Frontal cortex (tissue), 4 donors: ENCODE data around the gene DUSP16. TPM values are rescaled to one million over a fixed set of nuclear protein-coding genes. Genes with fewer than 3 reads are reported as not detected.

Experiments used
- DNase-seq, 2 donors: peaks; one replicate each; pipeline ENCODE4 v3.0.0; 2012; ENCODE audit warnings: low spot score in 2 of 2
- FAIRE-seq: peaks from 2 replicates; lab custom pipeline; 2012; peaks lifted over from hg19 to GRCh38; lab: Jason Lieb, UNC
- total RNA-seq: library from RNA; depleted of rRNA; stranded (reverse); fragments of >200 nt; gene quantifications from one replicate; pipeline ENCODE4 v1.2.3, GENCODE V29; 2014
- donor health status: control.
- donor health status: control.
- donor health status: control.

The DUSP16 gene
- total RNA-seq, 1 donor from 2014 or later, result 9.8 TPM

DNA sequence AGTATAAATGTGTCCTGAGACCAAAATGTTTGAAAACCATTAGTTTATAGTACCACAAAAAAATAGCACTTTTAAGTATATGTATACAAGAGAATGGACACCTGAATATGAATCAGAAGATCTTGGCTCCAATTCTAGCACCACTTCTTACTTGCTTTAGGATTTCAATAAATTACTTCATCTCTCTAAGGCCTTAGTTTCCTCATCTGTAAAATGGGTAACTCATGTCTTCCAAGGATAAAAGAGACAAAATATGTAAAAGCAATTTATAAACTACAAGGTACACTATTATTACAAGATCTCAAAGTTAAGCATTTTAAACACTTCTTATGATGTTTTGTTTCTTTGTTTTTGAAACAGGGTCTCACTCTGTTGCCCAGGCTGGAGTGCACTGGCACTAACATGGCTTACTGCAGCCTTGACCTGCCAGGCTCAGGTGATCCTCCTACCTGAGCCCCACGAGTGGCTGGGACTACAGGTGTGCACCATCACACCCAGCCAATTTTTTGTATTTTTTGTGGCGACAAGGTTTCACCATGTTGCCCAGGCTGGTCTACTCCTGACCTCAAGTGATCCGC is 9.4 kb downstream of the DUSP16 start:
- no peak for FAIRE-seq

DNA sequence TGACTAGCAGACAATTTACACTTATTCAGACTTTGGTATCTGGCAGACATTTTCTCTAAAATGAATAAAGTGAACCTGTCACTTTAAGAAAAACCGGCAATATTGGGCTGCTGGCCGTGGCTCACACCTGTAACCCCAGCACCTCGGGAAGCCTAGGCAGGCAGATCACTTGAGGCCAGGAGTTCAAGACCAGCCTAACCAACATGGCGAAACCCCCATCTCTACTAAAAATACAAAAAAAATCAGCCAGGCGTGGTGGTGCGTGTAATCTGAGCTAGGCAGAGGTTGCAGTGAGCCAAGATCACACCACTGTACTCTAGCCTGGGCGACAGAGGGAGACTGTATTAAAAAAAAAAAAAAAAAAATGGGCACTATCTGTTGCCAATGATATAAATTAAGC is 11.5 kb downstream of the DUSP16 start:
- no peak for FAIRE-seq
- no peak for DNase-seq

More for the DNA sequence above, 9.4 kb downstream of the DUSP16 start:
- DNase-seq, result no peak

DNA sequence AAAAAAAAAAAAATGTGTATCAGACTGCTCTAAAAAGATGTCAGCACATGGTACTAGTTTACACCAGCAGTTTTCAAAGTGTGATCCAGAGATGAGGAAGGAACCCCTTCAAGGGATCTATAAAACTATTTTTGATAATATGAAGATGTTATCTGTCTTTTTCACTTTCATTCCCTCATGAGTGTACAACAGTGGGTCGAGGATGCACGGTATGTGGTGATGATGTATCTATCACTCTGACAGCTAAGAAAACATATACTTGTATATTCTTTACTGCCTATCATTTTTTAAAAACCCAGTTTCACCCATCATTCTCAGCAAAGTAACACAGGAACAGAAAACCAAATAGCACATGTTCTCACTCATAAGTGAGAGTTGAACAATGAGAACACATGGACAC is 12.4 kb downstream of the DUSP16 start:
- DNase-seq, result no peak
- no peak for FAIRE-seq

DNA sequence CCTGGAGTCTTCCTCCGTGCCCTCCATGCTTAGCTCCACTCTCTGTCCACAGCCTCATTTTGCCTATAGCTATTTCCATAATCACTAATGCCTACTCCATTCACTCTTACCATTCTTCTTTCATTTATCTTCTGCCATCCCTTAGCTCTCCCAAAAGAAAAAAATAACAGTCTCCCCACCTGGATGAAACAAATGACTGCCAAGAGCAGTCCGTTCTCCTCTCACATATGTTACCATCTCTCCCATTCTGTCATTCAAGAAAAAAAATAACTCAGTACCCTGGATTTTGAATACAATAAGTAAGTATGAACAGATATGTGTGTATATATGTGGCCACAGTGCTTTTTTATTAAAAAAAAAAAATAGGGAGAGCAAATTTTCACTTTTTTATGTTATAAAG is 13.2 kb downstream of the DUSP16 start:
- FAIRE-seq (no peak), DNase-seq (no peak)

DNA sequence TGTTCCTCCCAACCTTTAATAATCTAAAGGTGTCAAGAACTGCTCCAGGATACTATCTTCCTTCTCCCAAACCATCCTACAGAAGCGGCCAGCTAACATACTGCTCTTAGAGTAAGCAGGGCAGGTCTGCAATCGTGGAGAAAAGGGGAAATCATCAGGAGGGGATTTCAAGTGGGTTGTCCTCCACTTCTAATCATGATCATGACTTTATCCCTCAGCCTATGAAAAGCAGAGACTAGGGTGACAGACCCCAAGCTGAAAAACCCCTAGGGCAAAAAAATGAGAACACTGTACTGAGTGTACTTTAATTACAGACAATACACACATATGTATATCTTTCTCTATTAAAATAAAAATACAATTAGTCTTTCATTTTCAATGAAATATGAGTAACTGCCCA is 13.9 kb downstream of the DUSP16 start:
- FAIRE-seq, result no peak
- no peak for DNase-seq

DNA sequence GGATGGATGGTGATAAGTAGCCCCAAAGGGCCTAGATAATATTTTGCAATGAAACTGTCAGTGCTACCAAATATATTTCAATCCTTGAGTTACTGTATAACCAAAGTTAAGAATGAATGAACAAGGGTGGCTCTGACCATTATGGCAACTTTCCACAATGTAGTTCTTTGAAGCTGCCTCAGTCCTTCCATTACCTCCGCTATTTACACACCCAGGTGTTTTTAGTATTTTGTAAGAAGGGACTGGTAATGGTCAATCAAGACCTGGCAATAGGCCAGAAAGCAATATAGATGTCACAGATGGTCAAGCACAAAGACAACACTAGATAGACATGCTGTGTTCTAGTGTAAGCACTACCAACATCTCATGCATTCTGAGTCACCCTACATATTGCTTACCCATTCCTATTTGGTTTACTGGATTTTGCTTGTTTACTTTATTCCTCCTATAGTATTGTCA is 16.3 kb downstream of the DUSP16 start:
- DNase-seq, result no peak
- FAIRE-seq, result no peak

DNA sequence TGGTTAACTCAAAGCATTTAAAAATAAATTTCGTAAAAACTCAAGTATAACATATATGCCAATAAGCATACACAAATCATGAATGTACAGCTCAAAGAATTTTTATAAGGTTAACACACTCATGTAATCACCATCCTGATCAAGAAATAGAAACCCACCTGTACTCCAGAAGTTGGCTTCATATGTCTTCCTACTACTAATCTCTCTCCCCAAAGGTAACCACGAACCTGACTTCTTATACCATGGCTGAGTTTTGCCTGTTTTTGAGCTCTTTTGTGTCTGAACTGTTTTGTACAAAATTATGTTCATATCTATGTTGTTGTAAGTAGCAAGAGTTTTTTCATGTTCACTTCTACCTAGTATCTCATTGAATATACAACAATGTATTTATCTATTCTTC is 18.7 kb downstream of the DUSP16 start:
- FAIRE-seq (no peak), DNase-seq (no peak)

DNA sequence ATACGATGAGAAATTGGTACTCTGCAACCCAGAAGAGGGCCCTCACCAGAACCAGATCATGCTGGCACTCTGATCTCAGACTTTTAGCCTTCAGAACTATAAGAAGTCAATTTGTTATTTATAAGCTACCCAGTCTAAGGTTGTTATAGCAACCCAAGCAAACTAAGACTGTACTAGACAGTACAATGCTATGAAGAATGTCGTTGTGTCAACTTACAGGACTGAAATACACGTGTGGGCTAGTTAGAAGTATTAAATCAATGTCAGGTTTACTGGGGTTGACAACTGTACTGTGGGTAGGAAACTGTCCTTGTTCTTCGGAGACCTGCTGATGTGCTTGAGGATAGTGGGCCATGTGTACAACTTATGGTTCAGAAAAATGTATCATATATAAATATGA is 19.7 kb downstream of the DUSP16 start:
- no peak for DNase-seq
- no peak for FAIRE-seq

DNA sequence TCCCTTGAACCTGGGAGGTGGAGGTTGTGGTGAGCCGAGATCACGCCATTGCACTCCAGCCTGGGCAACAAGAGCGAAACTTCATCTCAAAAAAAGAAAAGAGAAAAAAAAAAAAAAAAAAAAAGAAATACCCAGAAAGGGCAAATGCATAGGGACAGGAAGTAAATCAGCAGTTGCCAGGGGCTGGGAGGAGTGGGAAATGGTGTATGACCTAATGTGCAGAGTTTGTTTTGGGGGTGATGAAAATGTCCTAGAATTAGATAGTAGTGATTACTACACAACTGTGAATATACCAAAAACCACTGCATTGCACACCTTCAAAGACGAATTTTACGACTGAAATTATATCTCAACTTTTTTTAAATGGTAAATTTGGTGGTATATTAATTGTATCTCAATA is 20.4 kb downstream of the DUSP16 start:
- FAIRE-seq, result no peak
- DNase-seq, result no peak

DNA sequence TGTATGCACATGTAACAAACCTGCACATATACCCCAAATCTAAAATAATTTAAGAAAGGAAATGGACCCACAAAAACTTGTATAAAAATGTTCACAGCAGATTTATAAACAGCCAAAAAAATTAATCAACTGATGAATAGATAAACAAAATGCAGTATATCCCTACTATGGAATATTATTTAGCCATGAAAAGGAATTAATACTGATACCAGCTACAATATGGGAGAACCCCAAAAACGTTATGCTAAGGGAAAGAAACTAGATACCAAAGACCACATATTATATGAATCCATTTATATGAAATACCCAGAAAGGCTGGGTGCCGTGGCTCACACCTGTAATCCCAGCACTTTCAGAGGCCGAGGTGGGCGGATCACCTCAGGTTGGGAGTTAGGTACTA is 20.9 kb downstream of the DUSP16 start:
- FAIRE-seq (no peak), DNase-seq (no peak)

DNA sequence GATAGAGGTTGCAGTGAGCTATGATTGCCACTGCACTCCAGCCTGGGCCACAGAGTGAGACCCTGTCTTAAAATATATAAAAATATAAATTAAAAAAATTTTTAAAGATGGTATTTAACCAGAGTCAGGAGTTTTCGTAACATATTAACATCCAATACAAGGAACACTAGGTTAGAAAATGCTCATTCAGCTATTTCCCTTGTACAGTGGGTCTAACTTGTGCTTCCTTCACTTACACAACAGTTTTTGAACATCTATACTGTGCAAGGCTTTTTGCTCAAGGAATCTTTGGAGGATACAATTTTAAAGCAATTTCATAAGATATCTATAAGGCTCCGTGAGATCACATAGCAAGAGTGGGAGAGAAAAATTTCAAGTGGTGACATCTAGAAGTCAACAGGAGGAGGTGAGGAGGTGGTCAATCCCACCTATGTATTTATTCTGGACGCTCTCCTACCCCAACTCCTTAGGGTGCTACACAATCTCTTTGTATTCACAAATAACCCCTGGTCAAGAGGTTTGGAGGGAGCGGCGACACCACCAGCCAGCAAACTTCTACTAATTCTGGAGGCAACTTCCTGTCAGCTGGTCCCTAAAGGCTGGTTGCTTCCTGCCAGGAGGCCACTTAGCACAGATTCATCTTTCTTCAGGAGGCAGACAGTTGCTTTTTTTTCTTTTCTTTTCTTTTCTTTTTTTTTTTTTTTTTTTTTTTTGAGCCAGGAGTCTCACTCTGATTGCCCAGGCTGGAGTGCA is 22.2 kb downstream of the DUSP16 start:
- no peak for DNase-seq
- FAIRE-seq, result no peak

DNA sequence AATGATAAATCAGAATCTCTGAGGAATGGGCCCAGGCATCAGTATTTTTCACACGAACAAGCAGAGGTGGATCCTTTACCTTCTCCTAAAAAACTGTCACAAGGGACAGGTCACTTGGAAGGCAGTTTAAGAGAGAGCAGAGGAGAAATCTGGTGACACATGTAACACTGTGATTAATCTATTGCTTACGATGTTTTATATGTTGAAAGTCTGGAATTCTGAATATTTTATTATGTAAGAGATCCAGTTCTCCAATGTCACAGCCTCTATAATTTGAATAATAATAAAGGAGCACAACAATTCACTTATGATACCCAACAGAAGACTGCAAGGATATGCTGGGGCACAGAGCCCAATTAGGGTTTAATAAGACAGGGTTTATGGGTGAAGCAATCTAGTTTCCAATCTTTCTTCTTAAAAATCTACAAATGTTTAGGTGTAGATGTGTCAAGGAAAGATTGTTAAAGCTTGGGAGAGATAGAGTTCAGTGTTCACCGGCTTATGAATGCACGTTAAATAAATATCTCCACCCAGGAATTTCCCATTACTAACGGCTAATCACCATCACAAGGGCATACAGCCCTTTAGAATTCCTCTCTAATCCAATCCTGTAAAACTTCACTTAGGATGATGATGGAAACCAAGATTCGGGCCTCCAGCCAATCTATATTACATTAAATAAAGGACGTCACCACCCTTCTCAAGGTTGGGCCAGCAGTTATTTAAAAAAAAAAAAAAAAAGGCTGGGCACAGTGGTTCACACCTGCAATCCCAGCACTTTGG is 23.4 kb downstream of the DUSP16 start:
- no peak for FAIRE-seq
- DNase-seq, result no peak

DNA sequence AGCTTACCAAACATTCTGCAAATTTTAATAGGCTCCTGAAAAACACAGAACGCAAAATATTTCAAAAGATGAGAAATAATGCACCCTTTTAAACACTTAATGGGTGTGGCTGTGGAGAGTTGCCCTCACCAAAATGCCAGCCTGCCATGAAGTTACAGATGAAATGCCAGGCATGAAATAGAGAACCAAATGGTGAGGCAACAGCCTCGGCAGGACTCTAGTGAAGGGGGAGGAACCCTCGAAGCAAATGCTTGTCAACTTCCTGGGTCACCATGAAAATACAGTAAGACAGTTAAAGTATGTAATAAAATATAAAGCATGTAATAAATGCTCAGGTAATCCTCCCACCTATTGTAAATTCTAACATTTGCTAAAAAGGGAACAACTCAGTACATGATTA is 24.1 kb downstream of the DUSP16 start:
- no peak for DNase-seq
- FAIRE-seq, result no peak

DNA sequence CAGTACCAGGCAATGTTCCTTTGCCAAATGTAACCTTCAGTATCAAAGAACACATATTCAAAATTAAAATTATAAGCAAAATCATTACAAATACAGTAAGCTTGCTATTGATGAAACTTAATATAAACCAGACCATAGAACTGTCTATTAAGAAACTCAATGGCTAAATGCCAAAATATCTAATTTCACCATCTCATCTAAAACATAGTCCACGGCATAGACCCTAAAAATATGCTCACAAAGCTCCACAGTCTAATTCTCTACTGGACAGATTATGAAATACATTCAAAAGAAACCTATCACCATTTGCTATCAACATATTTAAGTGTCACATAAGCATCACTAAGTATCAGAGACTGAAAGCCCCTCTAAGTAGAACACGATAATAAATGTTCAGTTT is 25.2 kb downstream of the DUSP16 start:
- no peak for FAIRE-seq
- DNase-seq, result no peak

DNA sequence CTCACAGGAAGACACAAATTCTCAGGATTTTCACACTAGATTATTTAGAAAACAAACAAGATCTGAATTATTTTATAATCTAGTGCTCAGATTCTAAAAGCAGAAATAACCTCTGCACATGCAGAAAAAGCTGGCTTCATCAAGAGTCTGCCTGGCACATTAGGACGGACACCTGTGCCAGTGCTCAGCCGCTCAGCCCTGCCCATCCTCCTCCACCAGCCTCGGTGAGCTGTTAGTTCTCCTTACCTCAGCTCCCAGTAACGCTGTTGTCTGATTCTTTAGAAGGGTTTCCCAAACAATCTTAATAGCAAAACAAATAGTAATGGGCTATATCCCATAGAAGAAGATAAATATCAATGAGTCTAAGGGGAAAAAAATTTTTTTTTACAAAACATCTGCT is 27.7 kb downstream of the DUSP16 start:
- FAIRE-seq (no peak), DNase-seq (no peak)

DNA sequence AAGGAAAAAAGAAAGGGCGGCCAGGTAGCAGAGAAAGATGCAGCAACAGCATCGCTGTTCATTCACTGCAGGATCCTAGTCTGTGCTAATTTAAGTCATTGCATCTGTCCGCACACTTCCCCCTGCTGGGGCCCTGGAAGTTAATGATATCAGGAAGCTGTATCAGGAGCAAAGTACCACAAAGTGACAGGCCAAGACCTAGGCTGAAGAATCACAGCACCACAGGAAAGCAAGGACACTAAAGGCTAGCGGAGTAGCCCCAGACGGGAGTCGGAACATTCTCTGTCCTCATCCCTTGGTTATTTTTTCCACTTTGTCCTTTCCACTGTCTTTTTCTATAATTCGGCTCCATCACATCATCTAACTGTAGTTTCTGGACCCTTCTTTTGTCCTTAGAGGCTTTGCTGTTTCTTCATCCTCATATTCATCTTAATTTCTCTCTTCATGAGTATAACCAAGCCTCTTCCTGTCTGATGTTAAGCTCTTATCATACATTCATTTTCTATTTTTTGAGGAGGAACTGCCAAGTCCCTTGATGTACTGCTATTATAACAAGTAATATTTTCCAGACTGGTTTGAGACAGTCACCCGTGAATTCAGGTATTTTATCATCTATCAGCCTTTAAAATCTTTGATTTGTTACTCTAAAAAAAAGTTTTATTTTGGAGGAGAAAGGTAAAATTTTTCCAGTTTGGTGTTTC is 28.3 kb downstream of the DUSP16 start:
- no peak for DNase-seq
- no peak for FAIRE-seq

DNA sequence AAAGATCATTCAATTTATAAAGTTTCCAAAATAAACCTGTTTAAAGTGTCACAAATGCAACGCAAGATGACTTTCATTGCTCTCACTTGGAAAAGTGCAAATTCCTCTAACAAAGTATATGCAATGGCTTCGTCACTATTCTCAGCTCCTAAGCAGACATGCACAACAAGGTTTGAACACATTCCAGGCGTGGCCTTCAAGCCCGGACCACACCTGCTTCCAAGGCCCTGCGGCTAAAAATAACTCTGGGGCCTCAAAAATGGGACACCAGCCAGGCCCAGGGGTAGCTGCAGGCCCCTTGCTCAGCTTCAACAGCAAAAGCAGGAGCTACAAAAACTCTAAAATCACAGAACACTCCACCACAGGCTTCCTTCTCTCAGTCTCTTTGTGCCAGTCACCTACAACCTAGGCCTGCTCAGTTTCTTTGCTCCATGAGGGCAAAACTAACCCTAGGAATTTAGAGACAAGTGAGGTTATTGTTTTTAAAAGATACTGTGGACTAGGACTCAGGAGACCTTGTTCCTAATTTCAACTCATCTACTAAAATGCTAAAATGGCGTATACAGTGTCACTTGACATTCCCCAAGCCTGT is 29.3 kb downstream of the DUSP16 start:
- DNase-seq, result no peak
- no peak for FAIRE-seq

DNA sequence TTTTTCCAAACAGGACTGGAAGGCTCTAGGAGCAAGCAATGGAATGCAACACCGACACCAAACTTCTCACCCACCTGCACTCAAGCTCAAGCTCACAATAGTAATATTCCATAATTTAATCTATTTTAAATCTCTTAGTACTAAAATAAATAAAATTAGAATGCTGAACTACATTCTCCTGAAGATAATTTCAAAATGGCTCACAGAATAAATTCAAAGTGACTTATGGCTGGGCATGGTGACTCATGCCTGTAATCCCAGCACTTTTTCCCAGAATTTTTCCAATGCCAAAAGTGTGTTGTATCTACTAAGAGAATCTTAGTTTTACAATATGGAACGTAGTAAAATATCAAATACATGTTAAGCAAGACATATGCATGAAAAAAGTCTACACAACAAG is 31.5 kb downstream of the DUSP16 start:
- no peak for DNase-seq
- FAIRE-seq, result no peak

DNA sequence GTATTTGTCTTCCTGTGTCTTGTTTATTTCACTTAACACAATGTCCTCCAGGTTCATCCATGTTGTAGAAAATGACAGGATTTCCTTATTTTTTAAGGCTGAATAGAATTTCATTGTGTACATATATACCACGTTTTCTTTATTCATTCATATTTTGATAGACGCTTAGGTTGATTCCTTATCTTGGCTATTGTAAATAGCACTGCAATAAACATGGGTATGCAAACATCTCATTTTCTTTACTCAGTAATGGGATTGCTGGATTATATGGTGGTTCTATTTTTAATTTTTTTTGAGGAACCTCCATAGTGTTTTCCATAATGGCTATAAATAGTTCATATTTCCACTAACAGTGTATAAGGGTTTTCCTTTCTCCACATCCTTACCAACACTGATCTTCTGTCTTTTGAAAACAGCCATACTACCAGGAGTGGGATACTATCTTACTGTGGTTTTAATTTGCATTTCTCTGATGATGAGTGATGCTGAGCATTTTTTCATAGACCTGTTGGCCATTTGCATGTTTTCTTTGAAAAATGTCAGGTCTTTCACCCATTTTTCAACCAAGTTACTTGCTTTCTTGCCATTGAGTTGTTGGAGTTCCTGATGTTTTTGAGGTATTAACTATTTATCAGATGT is 32.8 kb downstream of the DUSP16 start:
- DNase-seq, result no peak
- FAIRE-seq, result no peak
